Stimulated activated CD8-positive, alpha-beta memory T cell treated with anti-CD3 and anti-CD28 coated beads, Interleukin-7, amount 100 ng/mL, for 24 hours (primary cell): ENCODE results near the gene SYNPR.

Source experiments
- DNase-seq: peaks from one replicate; pipeline ENCODE4 v3.0.0-alpha.2; 2020; ENCODE audit warnings: low read depth

Gene SYNPR

GRCh38 chr3:63384382-63384781 lies 106.3 kb downstream of the SYNPR start:
- no peak for DNase-seq

GRCh38 chr3:63385629-63386028 lies 107.5 kb downstream of the SYNPR start:
- DNase-seq, result no peak

GRCh38 chr3:63386568-63386967 lies 108.5 kb downstream of the SYNPR start:
- DNase-seq, result no peak

- no peak for DNase-seq
Observed at GRCh38 chr3:63387568-63387967, 109.5 kb downstream of the SYNPR start.

- DNase-seq, result no peak
Observed at GRCh38 chr3:63390710-63391230, 112.7 kb downstream of the SYNPR start.

- no peak for DNase-seq
Observed at GRCh38 chr3:63395960-63396359, 117.9 kb downstream of the SYNPR start.

- DNase-seq, result no peak
Observed at GRCh38 chr3:63400246-63400860, 122.2 kb downstream of the SYNPR start.

GRCh38 chr3:63405882-63406281 lies 127.8 kb downstream of the SYNPR start:
- DNase-seq, result no peak

- no peak for DNase-seq
Observed at GRCh38 chr3:63413523-63413922, 135.4 kb downstream of the SYNPR start.

GRCh38 chr3:63414607-63415006 lies 136.5 kb downstream of the SYNPR start:
- no peak for DNase-seq

GRCh38 chr3:63429905-63430304 lies 151.8 kb downstream of the SYNPR start:
- DNase-seq, result no peak

GRCh38 chr3:63430875-63431274 lies 152.8 kb downstream of the SYNPR start:
- DNase-seq, result no peak

- no peak for DNase-seq
Observed at GRCh38 chr3:63437858-63438257, 159.8 kb downstream of the SYNPR start.

GRCh38 chr3:63438826-63439371 lies 160.8 kb downstream of the SYNPR start:
- DNase-seq, result no peak

GRCh38 chr3:63441262-63441661 lies 163.2 kb downstream of the SYNPR start:
- no peak for DNase-seq

GRCh38 chr3:63442918-63443317 lies 164.8 kb downstream of the SYNPR start:
- DNase-seq, result no peak

- DNase-seq, result no peak
Observed at GRCh38 chr3:63450023-63450422, 171.9 kb downstream of the SYNPR start.

- no peak for DNase-seq
Observed at GRCh38 chr3:63450634-63451363, 172.7 kb downstream of the SYNPR start.

GRCh38 chr3:63456901-63457300 lies 178.8 kb downstream of the SYNPR start:
- DNase-seq, result no peak

GRCh38 chr3:63458405-63458804 lies 180.3 kb downstream of the SYNPR start:
- DNase-seq, result no peak

GRCh38 chr3:63462732-63463131 lies 184.6 kb downstream of the SYNPR start:
- DNase-seq, result no peak

GRCh38 chr3:63467392-63467791 lies 189.3 kb downstream of the SYNPR start:
- no peak for DNase-seq

GRCh38 chr3:63470745-63471144 lies 192.6 kb downstream of the SYNPR start:
- DNase-seq, result no peak
